Sigmoid colon (tissue), 7 donors: Measurements from ENCODE around the gene PWWP2A. TPM values are rescaled to one million over a fixed set of nuclear protein-coding genes. Genes with fewer than 3 reads are reported as not detected.
A peak's percentile ranks its signal among the peaks of the same experiment; 100 is the strongest.

ENCODE experiments used
- DNase-seq: peaks from one replicate; pipeline ENCODE4 v3.0.0-alpha.2; 2019
- H3K27ac ChIP-seq, 4 donors: fragments of 200-600 bp; sonication (generic); one replicate each; pipeline ENCODE4 v1.5.1; 2016 to 2019; ENCODE audit warnings: mild to moderate bottlenecking in 1 of 4
- H3K27me3 ChIP-seq, 3 donors: fragments of 200-600 bp; sonication (generic); one replicate each; pipeline ENCODE4 v1.5.1; 2019; ENCODE audit warnings: mild to moderate bottlenecking in 1 of 3
- H3K36me3 ChIP-seq, 4 donors: fragments of 200-600 bp; sonication (generic); one replicate each; pipeline ENCODE4 v1.5.1; 2016 to 2019
- H3K4me1 ChIP-seq, 4 donors: fragments of 200-600 bp; sonication (generic); one replicate each; pipeline ENCODE4 v1.5.1; 2017 to 2019
- H3K4me3 ChIP-seq, 4 donors: fragments of 200-600 bp; sonication (generic); one replicate each; pipeline ENCODE4 v1.5.1; 2017 to 2019; ENCODE audit warnings: mild to moderate bottlenecking in 2 of 4, moderate library complexity in 1 of 4
- H3K9me3 ChIP-seq, 4 donors: fragments of 200-600 bp in 3 of 4; sonication (generic) in 3 of 4; one replicate each; pipeline versions ENCODE4 v1.5.1 to v1.6.1; 2013 to 2019
- CTCF ChIP-seq, 4 experiments: fragments of 450-650 bp in 3 of 4; fragments of 200-600 bp in 1 of 4; IDR thresholded peaks; one replicate each; pipeline ENCODE4 v1.5.1; 2016 to 2019; ENCODE audit warnings: antibody characterized with exemption in 4 of 4, mild to moderate bottlenecking in 3 of 4, moderate library complexity in 2 of 4
- EP300 ChIP-seq, 4 donors: sonication (generic); formaldehyde crosslinking; IDR thresholded peaks; one replicate each; pipeline ENCODE4 v1.6.1; 2017; ENCODE audit warnings: antibody characterized with exemption in 4 of 4
- POLR2A ChIP-seq, 2 donors: fragments of 450-650 bp; IDR thresholded peaks; one replicate each; pipeline ENCODE4 v1.6.1; 2016; ENCODE audit warnings: antibody characterized with exemption in 2 of 2, mild to moderate bottlenecking in 2 of 2, moderate library complexity in 2 of 2
- POLR2AphosphoS5 ChIP-seq, 4 donors: sonication (generic); formaldehyde crosslinking; IDR thresholded peaks; one replicate each; pipeline ENCODE4 v1.6.1; 2017; ENCODE audit warnings: antibody characterized with exemption in 4 of 4
- WGBS, 2 donors: extraction: QIAGEN DNeasy Blood & Tissue Kit; methylation state at CpG; one replicate each; pipeline ENCODE4 v1.1.7; 2013; 5-methylcytosine and 5-hydroxymethylcytosine counted together
- intact Hi-C: fragments of 100-400 bp; cut with DNase I; formaldehyde crosslinking; loops from one replicate; pipeline ENCODE4 v1.15.1; 2023
- polyA plus RNA-seq, 3 donors: library from polyadenylated mRNA; stranded (reverse); fragments of 200-250 nt; gene quantifications; one replicate each; pipeline ENCODE4 v1.2.3, GENCODE V29; 2013
- total RNA-seq, 4 donors: library from RNA; depleted of rRNA; stranded (reverse); fragments of >200 nt; gene quantifications; one replicate each; pipeline ENCODE4 v1.1.0, GENCODE V29; 2016
- donor health status: healthy with polysubstance abuse.
- donor health status: Bipolar disorder and iron deficiency.
- donor health status: healthy.

Gene PWWP2A
- total and polyA plus RNA-seq, 7 donors = 9.0 to 33.2 (median 24.8) TPM

GRCh38 chr5:160118349-160119141 lies 705 bp downstream of the PWWP2A start:
- peaks cover 0 to 22% (median 11%) of the 10 kb centered on the region in 4 donors for H3K4me1 ChIP-seq
- peak overlapping the region; percentile 95 to 100 (median 96) for H3K27ac ChIP-seq
- no peaks in the 10 kb centered on the region for H3K27me3 ChIP-seq
- H3K4me3 ChIP-seq = peak overlapping the region; percentile 90 to 99 (median 93)
- DNase-seq = peak; percentile 85
- 1% methylated on average over 79 of the region's 79 CpGs for WGBS, 2 donors
- intact Hi-C loops = loop anchor here (1.0 to 5.0 kb wide), 4 partner anchors 69 to 299 kb away; partner anchors contain the start of genes FAM200C, SLU7 and TTC1
- H3K36me3 ChIP-seq = peaks cover 0 to 39% (median 0%) of the 10 kb centered on the region in 4 donors
- TF ChIP-seq EP300 (IDR thresholded peaks at IDR 0.05) (no peak), POLR2AphosphoS5 (IDR thresholded peaks at IDR 0.05) (peak in 3 of 4 donors; percentile 49 to 74 (median 71)), POLR2A (IDR thresholded peaks at IDR 0.05) (peak in 1 of 2 donors; percentile 28), CTCF (IDR thresholded peaks at IDR 0.05) (no peak)
- H3K9me3 ChIP-seq = no peaks in the 10 kb centered on the region

- Histone ChIP-seq H3K4me1 (peaks cover 0 to 22% (median 11%) of the 10 kb centered on the region in 4 donors), H3K27me3 (no peaks in the 10 kb centered on the region), H3K27ac (no peak overlapping the region), H3K9me3 (no peaks in the 10 kb centered on the region), H3K36me3 (peaks cover 0 to 54% (median 0%) of the 10 kb centered on the region in 4 donors), H3K4me3 (no peak overlapping the region)
- DNase-seq = peak; percentile 28
- TF ChIP-seq POLR2AphosphoS5 (IDR thresholded peaks at IDR 0.05) = no peak
- TF ChIP-seq EP300 (IDR thresholded peaks at IDR 0.05) = no peak
- no peak for TF ChIP-seq POLR2A (IDR thresholded peaks at IDR 0.05)
- TF ChIP-seq CTCF (IDR thresholded peaks at IDR 0.05) = no peak
- intact Hi-C loops = loop anchor here (5.0 kb wide), 3 partner anchors 70 to 300 kb away; partner anchors contain the start of genes FAM200C and SLU7
- WGBS, 2 donors = 98% methylated on average over 7 of the region's 7 CpGs
Observed at GRCh38 chr5:160116991-160117390, 2.3 kb downstream of the PWWP2A start.

- H3K27ac ChIP-seq = no peak overlapping the region
- no peak for TF ChIP-seq POLR2A (IDR thresholded peaks at IDR 0.05)
- TF ChIP-seq EP300 (IDR thresholded peaks at IDR 0.05) = no peak
- no peak for TF ChIP-seq CTCF (IDR thresholded peaks at IDR 0.05)
- no peaks in the 10 kb centered on the region for H3K9me3 ChIP-seq
- H3K4me1 ChIP-seq = peaks cover 0 to 18% (median 14%) of the 10 kb centered on the region in 4 donors
- 88 to 93% methylated on average over 2 of the region's 2 CpGs for WGBS, 2 donors
- intact Hi-C loops = no loop called here
- no peak for DNase-seq
- no peak overlapping the region for H3K4me3 ChIP-seq
- H3K27me3 ChIP-seq = no peaks in the 10 kb centered on the region
- H3K36me3 ChIP-seq = peaks cover 0 to 33% (median 8%) of the 10 kb centered on the region in 4 donors
Observed at GRCh38 chr5:160108124-160108523, 11.1 kb downstream of the PWWP2A start.

- no peaks in the 10 kb centered on the region for H3K9me3 ChIP-seq
- WGBS, 2 donors = 34 to 66% methylated on average over 4 of the region's 4 CpGs
- intact Hi-C loops = no loop called here
- H3K27ac ChIP-seq = peak overlapping the region in 2 of 4 donors; percentile 4 to 16
- no peaks in the 10 kb centered on the region for H3K27me3 ChIP-seq
- no peak overlapping the region for H3K4me3 ChIP-seq
- DNase-seq = no peak
- H3K36me3 ChIP-seq = peaks cover 0 to 19% (median 8%) of the 10 kb centered on the region in 4 donors
- TF ChIP-seq POLR2AphosphoS5 (IDR thresholded peaks at IDR 0.05) (no peak), POLR2A (IDR thresholded peaks at IDR 0.05) (no peak), CTCF (IDR thresholded peaks at IDR 0.05) (no peak), EP300 (IDR thresholded peaks at IDR 0.05) (no peak)
- peaks cover 0 to 24% (median 14%) of the 10 kb centered on the region in 4 donors for H3K4me1 ChIP-seq
Observed at GRCh38 chr5:160105686-160106360, 13.4 kb downstream of the PWWP2A start.
